ENCODE results near the gene CLMN.

GRCh38 chr14:95335071-95335470, 15.4 kb upstream of the CLMN start:
- TF ChIP-seq POLR2A (IDR thresholded peaks at IDR 0.05; ENCODE audit: low read depth) = no peak
- TF ChIP-seq POLR2AphosphoS5 (IDR thresholded peaks at IDR 0.05) = no peak

Measured in esophagus muscularis mucosa (tissue), 2 donors.